ENCODE measurements around the gene ADCY10.

ADCY10 gene

DNA sequence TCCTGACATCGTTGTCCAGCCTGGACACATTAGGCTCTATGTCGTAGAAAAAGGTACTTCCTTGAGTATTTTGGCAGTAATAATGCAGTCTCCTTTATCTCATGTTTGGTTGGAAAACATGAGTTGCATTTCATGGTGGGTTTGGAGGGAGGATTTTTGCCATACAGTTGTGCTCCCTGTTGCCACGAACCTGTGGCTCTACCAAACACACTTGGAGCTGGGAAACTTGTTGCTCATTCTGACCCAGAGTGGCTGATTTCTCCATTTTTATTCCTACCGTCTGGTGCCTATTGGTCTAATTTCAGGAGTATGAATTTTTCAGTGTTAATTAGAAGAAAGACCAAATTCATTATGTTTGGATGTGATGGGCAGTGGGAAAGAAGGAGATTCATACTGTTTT is 141.5 kb downstream of the ADCY10 start:
- DNase-seq = no peak

DNA sequence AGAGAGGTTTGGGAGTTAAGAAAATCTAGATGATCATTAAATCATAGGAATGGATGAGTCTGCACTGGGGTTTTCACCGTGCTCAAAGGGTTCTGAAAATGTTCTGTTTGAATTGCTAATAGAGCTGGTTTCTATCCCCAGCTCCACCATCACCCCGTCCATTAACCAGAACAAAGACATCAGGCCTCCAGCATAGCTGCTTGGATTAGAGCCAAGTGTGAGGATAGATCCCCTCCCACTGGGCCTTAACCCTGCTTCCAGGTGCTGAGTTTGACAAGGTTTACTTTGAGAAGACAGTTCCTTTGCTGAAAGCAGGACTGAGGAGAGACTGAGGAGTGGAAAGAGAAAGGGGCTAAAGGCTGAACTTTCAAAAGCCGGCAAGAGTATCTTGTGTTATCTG is 143.8 kb downstream of the ADCY10 start:
- no peak for DNase-seq

DNA sequence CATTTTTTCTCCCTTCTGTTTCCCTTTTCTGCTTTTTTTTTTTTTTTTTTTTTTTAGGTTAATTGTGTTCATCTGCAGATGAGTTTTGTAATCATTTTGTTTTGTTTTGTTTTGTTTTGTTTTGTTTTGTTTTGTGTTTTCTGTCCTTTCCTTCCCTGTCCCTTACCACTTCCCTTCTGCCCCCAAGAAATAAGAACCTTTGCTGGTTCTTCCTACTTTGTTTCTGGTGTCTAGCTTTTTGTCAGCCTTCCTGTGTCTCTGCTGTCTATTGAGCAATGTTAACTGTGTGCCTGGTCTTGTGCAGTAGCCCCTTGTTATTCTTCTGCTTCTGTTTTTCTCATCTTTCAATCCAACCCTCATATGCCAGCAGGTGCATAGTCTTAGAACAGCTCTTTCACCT is 146.2 kb downstream of the ADCY10 start:
- no peak for DNase-seq

DNA sequence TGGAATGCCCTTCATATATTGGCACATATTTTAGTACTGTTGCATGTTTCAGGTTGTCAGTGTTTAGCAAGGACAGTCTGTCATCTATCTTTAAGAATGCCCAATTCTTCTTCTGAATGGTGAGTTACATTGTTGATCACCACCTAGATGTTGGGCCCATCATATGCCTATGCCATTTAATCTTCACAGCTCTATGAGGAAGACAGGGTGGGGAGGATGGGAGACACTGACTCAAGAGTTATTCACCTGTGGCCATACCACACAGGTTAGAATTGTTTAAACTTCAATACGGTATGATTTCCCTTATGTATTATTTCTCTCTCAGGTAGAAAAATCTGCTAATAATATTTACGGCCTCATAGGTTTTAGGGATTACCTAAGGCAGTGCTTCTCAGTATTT is 147.4 kb downstream of the ADCY10 start:
- no peak for DNase-seq

DNA sequence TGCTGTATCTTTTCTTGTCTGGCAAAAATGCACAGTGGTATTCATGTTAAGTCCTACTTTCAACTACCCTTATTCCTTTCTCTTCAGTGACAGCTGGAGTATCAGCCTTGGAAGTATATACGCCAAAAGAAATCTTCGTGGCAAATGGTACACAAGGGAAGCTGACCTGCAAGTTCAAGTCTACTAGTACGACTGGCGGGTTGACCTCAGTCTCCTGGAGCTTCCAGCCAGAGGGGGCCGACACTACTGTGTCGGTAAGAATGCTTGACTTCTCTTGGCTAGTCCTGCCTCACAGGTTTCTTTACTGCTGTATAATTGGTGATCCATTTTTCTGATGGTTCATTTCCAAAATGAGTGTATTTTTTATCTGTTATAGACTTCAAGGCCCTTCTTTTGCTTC is 148.4 kb downstream of the ADCY10 start:
- DNase-seq = no peak

DNA sequence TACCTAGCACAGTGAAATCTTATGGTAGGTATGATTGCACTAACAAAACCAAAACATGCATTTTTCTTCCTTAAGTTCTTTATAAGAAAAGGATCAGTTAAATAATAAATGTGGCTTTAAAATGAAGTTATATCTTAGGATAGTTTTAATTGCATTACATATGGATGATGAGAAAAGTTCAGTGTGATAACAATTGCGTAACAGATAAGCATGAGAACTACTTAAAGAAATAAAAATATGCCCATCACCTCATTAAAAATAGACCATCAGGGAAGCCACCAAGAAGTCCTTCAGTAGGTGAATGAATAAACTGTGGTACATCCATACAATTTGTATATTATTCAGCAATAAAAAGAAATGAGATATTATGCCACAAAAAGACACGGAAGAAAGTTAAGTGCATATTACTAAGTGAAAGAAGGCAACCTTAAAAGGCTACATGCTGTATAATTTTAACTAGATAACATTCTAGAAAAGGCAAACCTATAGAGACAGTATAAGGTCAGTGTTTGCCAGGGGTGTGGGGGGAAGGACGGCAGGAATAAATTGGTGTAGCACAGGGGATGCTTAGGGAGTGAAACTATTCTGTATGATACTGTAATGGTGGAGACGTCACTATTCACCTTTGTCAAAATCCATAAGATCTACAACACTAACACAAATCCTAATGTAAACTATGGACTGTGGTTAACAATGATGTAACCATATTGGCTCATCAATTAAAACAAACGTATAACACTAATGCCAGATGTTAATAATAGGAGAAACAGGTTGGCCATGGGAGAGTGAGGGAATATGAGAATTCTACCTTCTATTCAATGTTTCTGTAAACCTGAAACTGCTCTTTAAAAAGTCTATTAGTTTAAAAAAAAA is 149.2 kb downstream of the ADCY10 start:
- DNase-seq = no peak

DNA sequence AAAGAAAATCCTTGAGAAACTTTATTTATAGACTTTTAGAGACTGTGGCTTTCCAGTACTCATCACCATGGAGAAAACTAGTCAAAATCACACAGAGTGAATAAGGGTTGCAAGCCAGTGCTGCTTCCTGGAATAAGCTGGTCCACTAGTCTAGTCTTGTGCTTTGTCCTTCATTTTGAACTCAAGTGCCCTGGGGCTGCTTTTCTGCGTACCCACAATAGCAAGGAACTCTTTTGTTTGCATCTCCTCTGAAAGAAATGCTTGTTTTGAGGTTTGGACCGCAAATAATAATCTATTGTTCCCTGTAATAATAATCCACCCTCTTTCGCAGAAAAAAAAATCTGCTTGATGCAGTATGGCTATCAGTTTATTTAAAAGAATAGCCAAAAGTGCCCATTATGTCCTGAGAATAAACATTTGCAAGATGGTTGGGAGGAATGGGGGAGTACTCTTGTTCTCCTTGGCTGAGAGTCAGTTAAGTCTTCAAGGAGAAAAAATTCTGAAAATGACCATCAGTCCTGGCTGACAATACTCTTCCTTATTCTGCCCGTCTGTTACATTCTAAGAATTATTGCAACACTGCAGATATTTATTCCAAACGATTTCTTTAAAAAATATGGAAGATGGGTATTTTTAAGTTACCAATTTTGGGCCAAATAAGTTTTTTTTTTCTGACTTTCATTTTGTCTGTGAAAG is 150.3 kb downstream of the ADCY10 start:
- no peak for DNase-seq

DNA sequence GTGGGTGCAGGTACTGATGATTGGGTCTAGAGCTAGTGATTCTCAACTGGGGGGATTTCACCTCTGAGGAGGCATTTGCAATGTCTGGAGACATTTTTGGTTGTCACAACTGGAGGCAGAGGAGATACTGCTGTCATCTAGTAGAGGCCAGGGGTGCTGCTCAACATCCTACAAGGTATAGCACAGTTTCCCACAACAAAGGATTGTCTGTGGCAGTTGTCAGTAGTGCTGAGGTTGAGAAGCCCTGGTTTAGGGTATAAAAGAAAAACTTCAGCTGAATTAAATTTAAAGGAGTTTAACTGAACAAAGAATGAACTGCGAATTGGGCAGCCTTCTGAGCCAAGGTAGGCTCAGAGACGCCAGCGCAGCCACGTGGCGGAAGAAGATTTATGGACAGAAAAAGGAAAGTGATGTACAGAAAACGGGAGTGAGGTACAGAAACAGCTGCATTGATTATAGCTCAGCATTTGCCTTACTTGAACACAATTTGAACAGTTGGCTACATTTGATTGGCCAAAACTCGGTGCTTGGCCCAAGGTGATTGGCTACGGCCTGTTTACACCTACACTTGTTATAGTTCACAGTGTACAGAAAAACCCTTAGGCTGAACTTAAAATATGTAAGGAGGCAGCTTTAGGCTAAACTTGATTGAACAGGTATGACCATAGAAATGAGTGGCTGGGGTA is 151.7 kb downstream of the ADCY10 start:
- peak; percentile 2 for DNase-seq

DNA sequence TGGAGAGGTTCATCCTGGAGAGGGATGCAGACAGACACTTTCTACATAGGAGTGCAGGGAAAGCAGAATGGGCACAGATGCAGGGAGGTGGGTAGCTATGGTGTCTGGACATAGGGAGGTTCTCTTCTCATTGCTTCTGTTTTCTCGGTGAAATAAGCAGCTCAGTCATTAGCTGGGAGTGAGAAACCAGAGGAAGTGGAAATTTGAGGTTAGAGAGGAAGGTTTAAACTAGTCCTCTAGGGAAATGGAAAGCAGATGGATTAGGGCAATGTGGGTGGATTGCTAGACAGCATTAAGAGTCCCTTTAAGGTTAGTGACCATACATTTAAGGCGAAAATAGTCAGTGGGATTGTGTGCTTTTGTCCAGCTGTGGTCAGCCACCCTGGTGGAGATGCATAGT is 152.5 kb downstream of the ADCY10 start:
- DNase-seq = no peak
